ENCODE results near the gene MRPS6. TPM values are rescaled to one million over a fixed set of nuclear protein-coding genes. Genes with fewer than 3 reads are reported as not detected.
A peak's percentile ranks its signal among the peaks of the same experiment; 100 is the strongest.

The MRPS6 gene
- total and polyA plus RNA-seq, 4 donors = 12.1 to 83.0 (median 17.0) TPM

GRCh38 chr21:34037009-34037795 lies 36.2 kb upstream of the MRPS6 start:
- H3K4me1 ChIP-seq (ENCODE audit: control insufficient read depth in 4 of 4, insufficient read depth in 4 of 4, low read length in 3 of 4) = peaks cover 6 to 27% (median 14%) of the 10 kb centered on the region in 4 donors
- H3K27ac ChIP-seq (ENCODE audit: low read depth in 1 of 2, low read length in 2 of 2) = peak overlapping the region in 1 of 2 donors; percentile 32
- H3K9ac ChIP-seq (ENCODE audit: low read depth in 1 of 2, low read length in 2 of 2) = no peak overlapping the region
- no peak for TF ChIP-seq FOXA2 (IDR thresholded peaks at IDR 0.05)
- TF ChIP-seq ZBTB33 (IDR thresholded peaks at IDR 0.05) = no peak
- no peak for TF ChIP-seq TAF1 (conservative IDR thresholded peaks at IDR 0.05)
- TF ChIP-seq, protein P1, sequence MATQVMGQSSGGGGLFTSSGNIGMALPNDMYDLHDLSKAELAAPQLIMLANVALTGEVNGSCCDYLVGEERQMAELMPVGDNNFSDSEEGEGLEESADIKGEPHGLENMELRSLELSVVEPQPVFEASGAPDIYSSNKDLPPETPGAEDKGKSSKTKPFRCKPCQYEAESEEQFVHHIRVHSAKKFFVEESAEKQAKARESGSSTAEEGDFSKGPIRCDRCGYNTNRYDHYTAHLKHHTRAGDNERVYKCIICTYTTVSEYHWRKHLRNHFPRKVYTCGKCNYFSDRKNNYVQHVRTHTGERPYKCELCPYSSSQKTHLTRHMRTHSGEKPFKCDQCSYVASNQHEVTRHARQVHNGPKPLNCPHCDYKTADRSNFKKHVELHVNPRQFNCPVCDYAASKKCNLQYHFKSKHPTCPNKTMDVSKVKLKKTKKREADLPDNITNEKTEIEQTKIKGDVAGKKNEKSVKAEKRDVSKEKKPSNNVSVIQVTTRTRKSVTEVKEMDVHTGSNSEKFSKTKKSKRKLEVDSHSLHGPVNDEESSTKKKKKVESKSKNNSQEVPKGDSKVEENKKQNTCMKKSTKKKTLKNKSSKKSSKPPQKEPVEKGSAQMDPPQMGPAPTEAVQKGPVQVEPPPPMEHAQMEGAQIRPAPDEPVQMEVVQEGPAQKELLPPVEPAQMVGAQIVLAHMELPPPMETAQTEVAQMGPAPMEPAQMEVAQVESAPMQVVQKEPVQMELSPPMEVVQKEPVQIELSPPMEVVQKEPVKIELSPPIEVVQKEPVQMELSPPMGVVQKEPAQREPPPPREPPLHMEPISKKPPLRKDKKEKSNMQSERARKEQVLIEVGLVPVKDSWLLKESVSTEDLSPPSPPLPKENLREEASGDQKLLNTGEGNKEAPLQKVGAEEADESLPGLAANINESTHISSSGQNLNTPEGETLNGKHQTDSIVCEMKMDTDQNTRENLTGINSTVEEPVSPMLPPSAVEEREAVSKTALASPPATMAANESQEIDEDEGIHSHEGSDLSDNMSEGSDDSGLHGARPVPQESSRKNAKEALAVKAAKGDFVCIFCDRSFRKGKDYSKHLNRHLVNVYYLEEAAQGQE (IDR thresholded peaks at IDR 0.05) = no peak
- peak; percentile 48 to 59 for TF ChIP-seq RXRA (IDR thresholded peaks at IDR 0.05)
- TF ChIP-seq NR2F2 (IDR thresholded peaks at IDR 0.05) = no peak
- TF ChIP-seq FOXA1 (IDR thresholded peaks at IDR 0.05) = no peak
- no peak for TF ChIP-seq EGR1 (IDR thresholded peaks at IDR 0.05; ENCODE audit: low read depth in 2 of 2)
- TF ChIP-seq YY1 (IDR thresholded peaks at IDR 0.05) = no peak
- peak; percentile 90 to 92 for TF ChIP-seq HNF4A (conservative IDR thresholded peaks at IDR 0.05)
- peak; percentile 46 for TF ChIP-seq HNF4G (IDR thresholded peaks at IDR 0.05)
- no peak for TF ChIP-seq GABPA (IDR thresholded peaks at IDR 0.05 in 1 of 2, conservative IDR thresholded peaks at IDR 0.05 in 1 of 2)
- peak; percentile 18 for TF ChIP-seq MAX (IDR thresholded peaks at IDR 0.05)
- peak; percentile 39 for TF ChIP-seq SP1 (IDR thresholded peaks at IDR 0.05)
- no peak for TF ChIP-seq JUND (IDR thresholded peaks at IDR 0.05)
- TF ChIP-seq, protein P2, sequence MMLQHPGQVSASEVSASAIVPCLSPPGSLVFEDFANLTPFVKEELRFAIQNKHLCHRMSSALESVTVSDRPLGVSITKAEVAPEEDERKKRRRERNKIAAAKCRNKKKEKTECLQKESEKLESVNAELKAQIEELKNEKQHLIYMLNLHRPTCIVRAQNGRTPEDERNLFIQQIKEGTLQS (IDR thresholded peaks at IDR 0.05) = no peak
- no peak for TF ChIP-seq RAD21 (IDR thresholded peaks at IDR 0.05)
- TF ChIP-seq, protein P3, sequence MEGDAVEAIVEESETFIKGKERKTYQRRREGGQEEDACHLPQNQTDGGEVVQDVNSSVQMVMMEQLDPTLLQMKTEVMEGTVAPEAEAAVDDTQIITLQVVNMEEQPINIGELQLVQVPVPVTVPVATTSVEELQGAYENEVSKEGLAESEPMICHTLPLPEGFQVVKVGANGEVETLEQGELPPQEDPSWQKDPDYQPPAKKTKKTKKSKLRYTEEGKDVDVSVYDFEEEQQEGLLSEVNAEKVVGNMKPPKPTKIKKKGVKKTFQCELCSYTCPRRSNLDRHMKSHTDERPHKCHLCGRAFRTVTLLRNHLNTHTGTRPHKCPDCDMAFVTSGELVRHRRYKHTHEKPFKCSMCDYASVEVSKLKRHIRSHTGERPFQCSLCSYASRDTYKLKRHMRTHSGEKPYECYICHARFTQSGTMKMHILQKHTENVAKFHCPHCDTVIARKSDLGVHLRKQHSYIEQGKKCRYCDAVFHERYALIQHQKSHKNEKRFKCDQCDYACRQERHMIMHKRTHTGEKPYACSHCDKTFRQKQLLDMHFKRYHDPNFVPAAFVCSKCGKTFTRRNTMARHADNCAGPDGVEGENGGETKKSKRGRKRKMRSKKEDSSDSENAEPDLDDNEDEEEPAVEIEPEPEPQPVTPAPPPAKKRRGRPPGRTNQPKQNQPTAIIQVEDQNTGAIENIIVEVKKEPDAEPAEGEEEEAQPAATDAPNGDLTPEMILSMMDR (IDR thresholded peaks at IDR 0.05; ENCODE audit: low read depth, low read length, missing input control) = no peak
- no peaks in the 10 kb centered on the region for H3K9me3 ChIP-seq (ENCODE audit: control insufficient read depth in 4 of 4, low read length in 3 of 4)
- WGBS = 73% methylated on average over 11 of the region's 11 CpGs
- no peaks in the 10 kb centered on the region for H3K36me3 ChIP-seq (ENCODE audit: control insufficient read depth in 4 of 4, insufficient read depth in 3 of 4, low read depth in 1 of 4, low read length in 3 of 4)
- DNase-seq (ENCODE audit: low spot score) = no peak
- no peaks in the 10 kb centered on the region for H3K27me3 ChIP-seq (ENCODE audit: control insufficient read depth in 4 of 4, insufficient read depth in 4 of 4, low read length in 3 of 4)
- H3K4me3 ChIP-seq (ENCODE audit: low read depth in 1 of 3, low read length in 3 of 3) = no peak overlapping the region

Data from liver (tissue), 9 donors.